HG02852 (cell line): Measurements from ENCODE around the gene C2orf92.
"Not testable (repeated sequence)": the region's sequence is repeated elsewhere in the genome, so short reads cannot be mapped to it uniquely, and the experiment has no call there.

ENCODE experiments used
- ATAC-seq: cut with Tn5 transposase; IDR thresholded peaks from one replicate; pipeline ENCODE4 v1.9.1; 2021; ENCODE audit warnings: mild to moderate bottlenecking, moderate library complexity; ENCODE audit not compliant: unreplicated experiment

The C2orf92 gene

DNA sequence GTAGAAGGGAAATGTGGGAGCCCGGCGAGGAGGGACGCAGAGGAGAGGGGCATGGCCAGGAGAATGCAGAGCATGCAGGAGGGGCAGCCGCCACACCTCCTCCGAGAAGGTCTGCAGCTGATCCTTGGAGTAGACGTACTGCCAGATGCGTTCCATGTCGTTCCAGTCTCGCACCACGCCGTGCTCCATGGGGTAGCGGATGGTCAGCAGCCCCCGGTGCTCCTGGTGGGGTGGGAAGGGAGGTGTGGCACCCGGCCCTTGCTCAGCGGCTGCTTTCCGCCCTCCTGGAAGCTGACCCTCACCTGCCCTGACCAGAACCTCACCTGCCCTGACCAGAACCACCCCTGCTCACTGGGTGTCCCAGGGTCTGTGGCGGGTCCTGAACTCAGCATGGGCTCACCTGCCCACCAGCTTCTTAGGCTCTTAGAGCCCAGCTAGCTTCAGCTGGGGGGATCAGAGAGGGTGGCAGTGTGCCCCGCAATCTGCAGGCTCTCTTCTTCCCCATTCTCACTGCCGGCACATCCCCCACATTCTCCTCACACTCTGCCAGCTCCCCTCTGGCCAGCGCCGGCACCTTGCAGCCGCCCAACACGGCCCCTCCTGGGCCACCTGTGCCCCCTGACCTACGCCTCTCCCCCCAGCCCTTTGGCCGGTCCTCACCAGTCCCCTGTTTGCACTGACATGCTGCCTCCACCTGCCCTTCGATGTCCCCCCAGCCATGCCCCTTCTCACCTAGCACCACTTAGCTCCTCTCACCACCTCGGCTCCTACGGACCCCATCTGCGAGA lies 10.1 kb upstream of the C2orf92 start:
- ATAC-seq = no peak

DNA sequence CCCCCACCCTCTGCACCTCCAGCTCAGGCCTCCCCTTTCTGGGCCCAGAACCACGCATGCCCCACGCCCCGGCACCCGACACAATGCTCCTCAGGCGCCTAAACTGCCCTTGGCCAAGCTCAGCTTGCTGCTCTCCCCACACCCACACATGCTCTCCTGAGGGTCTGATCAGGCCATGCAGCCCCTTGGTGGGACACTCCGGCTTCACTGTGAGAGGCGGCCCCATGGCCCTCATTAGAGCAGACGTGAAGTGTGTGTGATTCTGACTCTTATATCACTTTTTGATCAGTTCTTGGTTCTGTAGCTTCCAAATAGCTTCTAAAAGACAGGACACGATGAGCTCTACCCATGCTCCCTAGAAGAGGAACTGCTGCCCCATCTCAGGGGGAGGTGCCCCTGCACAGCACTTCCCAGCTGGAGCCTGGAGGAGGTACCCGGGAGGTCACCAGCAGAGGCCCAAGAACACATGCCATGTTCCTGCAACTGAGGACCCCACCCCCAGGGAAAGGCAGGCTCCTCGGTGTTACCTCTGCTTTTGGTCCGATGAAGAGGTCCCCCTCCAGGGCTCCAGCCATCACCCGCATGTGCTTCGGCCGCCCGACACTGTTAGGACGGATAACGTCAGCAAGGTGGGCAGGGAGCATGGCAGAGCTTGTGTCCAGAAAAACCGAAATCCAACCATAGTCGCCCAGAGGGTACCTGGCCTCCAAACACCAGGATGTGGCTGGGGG lies 9.3 kb upstream of the C2orf92 start:
- no peak for ATAC-seq

DNA sequence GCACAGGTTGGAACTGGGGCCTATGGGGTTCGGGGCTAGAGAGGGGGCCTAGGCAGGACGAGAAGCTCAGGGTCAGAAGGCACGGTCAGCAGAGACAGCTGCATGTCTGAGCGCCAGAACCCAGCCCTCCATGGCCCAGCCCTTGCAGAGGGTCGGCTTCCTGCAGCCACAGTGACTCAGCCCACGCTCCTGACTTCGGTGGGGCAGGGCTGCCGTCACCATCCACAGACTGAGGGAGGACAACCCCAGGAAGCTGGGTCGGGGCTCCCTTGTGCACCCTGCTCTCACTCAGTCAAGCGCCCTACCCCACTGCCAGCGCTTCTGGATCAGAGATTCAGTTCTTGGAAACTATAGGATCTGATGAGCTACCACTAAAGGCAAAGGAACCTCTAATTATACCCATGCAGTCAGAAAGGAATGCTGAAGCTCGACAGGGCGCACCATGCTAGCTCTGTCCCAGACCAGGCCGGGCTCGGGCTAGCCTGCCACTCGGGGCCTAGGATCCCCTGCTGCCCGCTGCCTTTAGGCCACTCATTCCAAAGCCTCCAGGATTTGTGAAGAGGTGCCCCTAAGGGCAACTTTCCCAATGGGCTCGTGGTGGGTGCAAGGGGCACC lies 8.6 kb upstream of the C2orf92 start:
- ATAC-seq = no peak

DNA sequence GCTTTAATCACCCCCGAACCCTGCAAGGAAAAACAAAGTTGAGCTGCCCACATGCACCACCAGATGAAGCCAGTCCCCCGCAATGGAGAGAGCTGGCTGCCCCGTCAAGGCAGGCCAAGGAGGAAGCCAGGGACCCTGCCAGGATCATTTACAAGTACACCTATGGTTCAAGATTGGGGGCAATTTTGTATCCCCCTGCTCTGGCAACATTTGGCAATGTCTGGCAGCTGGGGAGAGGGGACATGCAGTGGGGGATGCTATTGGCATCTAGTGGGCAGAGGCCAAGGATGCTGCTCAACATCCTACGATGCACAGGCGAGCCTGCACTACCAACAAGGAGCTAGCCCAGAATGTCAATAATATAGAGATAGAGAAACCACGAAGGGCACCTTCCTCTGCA lies 7.6 kb upstream of the C2orf92 start:
- ATAC-seq = no peak

DNA sequence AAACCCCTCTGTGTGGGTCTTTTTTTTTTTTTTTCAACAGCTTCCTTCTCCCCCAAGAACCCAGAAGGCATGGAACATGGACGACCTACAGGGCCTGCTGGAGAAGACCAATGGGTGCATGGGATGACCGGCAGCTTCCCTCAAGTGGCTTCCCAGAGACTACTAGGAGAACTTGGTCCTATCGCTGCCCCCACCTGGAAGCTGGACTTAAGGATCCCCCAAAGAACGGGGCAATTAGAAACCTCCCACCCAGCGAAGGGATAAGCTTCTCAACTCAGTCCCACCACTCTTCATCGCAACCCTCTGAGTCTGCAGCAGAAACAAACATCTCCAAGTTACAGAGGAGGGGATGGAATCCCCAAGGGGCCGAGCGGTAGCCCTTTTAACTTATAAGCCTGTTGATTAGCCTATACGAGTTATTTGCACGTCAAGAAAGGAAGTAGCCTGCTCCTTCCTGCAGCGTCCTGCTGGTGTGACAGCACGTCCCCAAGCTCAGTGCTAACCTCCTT lies 7.1 kb upstream of the C2orf92 start:
- ATAC-seq = no peak

DNA sequence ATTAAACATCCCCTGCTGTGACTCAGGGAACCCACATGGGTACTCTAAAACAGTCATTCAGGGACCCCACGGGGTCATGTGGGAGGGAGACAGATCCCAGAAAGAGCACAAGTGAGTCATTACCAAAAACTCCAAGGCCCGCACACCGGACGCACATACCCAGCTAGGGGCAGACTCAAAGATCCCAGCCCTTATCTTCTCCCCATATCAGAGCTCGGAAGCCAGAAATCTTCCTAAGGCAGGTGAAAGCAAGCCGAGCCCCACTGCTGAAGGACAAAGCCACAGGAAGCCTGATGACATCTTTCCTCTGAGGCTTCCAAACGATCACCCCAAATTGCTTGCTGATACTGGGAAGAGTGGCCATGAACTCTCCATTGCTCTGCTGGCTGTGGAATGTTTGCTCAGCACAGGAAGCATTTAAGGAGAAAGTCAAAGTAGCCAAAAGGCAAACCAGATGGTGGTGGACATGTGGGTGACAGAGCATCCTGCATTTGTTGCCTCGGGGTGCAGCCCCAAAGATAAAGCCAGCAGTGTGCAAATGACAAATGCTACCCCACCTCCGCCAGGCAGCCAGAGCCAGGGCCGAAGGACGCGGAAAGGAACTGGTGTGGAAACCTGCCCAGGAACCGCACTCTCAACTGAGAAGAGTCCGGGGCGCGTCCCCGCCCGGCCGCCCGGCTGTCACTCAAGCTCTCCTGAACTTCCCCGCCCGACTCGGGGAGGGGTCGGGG lies 6.5 kb upstream of the C2orf92 start:
- ATAC-seq = peak; percentile 39

DNA sequence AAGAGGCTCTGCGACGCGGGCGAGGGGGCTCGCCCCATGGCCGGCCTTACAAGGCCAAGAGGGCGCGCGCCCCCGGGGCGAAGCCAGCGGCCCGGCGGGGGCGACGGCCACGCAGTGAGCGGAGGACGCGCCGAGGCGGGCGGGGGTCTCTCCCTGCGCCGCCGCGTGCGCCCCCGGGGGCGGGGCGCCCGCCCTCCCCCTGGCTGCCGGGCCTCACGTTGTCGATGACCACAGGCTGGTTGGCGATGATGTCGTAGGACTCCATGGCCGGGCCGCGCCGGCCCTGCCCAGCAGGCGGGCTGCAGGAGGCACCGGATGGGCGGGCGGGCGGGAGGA lies 5.9 kb upstream of the C2orf92 start:
- ATAC-seq = no peak

DNA sequence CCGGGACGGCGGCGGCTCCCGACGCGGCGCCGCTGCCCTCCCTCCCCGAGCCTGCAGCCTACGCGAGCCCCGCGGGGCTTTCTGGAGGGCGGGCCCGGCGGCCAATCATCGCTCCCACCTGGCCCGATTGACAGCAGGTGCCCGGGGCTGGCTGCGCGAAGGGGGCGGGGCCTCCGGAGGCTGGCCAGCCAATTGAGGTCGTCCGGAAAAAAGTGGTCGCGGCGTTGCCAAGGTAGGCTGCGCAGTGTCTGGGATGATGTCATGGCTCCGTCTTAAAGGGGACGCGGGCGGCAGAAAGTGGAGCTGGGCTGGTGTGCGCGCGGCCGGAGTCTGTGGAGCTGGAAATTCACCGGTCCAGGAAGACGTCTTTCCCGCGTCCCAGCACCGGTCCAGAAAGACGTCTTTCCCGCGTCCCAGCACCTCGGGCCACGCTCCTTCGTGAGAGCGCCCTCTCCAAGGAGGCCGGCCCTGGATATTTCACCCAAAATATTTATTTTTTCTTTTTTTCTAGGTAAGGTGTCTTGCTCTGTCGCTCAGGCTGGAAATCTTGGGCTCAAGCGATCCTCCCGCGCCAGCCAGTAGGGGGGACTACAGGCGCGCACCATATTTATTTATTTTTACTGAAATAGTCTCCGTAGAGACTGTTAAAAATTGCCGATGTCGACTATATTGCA lies 5.4 kb upstream of the C2orf92 start, which contains the start of gene ACTR1B:
TSS of gene ACTR1B (minus strand) at position 83 of the 674 bp plus-strand sequence. CDS start 154 bp downstream, outside the sequence.
- ATAC-seq = peak; percentile 90

DNA sequence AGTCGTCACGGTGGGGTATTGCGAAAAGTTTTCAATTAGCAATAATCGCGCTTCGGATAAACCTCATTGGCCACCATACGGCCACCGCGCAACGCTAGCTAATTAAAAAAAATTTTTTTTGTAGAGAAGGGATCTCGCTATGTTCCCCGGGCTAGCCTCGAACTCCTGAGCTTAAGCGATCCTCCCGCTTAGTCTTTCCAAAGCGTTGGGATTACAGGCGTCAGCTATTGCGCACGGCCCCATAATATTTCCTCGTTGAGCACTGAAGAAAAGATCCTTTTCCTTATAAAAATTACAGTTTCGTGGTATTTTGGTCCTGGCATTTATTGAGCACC lies 4.9 kb upstream of the C2orf92 start:
- no peak for ATAC-seq

DNA sequence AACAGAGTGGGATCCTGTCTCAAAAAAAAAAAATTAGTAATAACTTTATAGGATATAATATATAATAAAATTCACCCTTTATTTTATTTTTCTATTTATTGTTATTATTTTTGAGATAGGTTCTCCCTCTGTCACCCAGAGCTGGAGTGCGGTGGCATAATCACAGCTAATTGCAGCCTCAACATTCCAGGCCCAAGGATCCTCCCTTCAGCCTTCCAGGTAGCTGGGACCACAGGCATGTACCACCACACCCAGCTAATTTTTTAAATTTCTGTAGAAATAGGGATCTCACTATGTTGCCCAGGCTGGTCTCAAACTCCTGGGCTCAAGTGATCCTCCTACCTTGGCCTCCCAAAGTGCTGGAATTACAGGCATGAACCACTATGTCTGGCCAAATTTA lies 958 bp downstream of the C2orf92 start:
- no peak for ATAC-seq

DNA sequence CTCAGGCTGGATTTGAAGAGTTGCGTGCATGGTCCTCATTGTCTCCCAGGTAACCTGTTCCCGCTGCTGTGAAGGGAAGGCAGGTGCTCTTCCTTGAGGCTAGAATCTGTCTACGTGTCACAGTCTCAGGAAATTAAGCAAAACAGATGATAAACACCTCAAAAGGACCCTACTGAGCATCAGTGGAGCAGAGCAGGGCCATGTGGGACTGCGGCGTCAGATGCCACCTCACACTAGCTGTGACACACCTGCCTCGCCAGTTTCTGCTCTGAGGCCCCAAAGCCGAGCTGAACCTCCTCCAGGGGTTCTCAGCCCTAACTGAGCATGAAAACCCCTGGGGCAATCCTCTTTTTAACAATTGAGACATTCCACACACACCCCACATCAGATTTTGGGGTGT lies 2.0 kb downstream of the C2orf92 start:
- ATAC-seq = no peak

DNA sequence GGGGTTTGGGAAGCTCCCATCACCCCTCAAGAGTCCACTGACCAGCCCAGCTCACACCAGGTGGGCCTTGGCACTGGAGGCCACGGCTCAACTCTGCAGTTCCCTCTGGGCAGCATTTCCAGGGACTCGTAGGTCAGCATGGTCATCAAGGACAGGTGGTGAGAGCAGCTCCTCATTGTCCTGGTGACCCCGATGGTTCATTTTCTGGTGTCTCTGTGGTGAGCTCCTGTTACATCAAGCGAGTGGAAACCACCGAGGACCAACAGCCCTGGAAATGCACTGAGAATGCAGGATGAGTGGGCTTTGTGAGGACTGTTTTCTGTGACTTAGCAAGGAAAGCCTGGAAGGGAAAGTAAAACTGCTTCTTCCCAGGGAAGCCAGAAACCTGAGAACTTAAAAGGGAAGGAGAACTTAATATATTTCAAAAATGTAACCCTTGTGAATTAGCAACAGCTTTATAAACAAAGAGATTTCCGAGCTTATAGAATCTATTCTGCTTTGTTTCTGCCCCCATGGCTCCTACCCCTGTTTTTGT lies 3.2 kb downstream of the C2orf92 start:
- ATAC-seq = not testable (repeated sequence)

DNA sequence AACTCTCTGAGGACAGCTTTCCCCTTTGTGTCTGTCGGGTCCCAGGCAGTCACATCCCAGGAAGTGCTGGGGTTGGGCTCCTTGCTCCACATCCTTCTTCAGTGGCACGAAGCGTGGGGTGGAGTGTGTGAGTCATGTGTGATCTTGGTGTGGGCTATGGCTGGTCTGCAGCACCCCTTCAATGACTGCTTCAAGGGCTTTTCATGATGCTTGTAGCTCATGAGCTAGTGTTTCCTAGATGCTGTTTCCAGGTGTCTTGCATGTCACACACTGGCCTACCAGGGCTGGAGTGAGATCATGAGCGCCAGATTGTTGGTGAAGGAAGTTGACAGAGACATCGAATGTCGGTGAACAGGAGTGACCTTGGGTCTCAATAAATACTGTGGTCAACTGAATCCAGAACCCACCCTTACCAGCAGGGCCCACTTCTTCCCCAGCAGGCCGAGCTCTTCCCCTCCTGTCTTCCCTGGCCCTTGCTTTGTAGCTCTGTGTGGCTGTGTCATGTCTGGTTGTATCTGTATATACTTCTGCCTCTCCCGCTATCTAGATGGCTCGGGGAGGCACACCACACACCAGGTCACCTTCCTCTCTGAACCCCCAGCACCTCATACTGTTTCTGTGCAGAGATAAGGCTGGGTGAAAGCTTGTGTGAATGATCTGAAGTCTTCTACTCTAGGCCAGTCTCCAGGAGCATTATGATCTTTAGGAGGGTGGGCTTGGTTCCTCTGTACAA lies 3.8 kb downstream of the C2orf92 start:
- ATAC-seq = no peak

DNA sequence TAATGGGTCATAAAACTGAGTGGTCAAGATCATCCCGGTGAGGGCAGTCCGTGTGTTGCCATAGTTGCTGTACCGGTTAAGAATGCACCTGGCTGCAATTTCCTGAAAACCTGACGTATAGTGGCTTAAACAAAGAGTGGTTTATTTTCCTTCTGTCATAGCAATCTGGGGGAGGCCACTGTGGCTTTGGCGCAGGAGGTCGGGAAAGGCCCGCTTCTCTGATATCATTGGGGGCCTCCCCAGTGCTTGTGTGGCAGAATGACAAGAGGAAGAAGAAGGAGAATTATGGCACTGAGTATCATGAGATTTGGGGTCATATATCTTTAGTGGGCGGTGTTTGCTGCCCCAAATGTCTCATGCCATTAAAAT lies 4.4 kb downstream of the C2orf92 start:
- ATAC-seq = no peak

DNA sequence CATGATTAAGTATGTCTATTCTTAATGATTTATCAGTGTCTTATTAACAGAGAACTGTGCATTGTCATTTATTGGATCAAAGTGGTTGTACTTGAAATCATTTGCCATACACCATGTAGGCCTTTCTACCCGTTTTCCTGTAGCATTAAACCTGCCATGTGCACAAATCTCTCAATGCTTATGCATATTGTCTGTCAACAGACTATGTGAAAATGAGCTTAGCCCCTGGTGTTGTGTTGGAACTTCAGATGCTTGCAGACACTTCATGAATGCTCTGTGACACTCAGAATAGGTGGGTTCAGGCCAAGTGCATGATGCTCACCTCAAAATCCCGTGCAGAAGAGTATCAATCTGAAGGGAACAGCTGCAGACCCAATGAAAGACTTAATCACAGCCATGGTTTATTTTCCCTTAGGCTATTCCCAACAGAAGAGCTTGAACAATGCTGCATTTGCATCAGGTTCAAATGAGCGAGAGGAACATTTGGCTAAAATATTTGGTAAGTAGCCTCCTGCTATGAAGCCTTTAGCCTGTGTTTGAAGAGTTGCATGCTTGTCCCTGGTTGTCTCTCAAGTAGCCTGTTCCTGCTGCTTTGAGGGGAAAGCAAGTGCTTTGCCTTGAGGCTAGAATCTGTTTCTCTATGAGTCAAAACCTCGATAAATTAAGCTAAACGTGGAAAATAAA lies 6.1 kb downstream of the C2orf92 start:
- ATAC-seq = no peak

DNA sequence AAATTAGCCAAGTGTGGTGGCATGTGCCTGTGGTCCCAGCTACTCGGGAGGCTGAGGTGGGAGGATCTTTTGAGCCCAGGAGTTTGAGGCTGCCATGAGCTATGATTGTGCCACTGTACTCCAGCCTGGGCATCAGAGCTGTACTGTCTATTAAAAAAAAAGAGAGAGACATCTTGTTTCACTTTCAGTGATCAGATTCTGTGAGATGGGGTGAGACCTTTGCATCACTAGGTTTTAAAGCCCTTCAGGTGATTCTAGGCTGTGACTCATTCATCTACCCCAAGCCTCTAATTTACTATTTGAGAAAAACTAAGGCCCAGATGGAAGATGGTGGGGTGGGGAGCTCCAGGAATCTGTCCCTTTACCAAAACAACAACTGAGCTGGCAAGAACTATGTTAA lies 7.1 kb downstream of the C2orf92 start:
- ATAC-seq = no peak

DNA sequence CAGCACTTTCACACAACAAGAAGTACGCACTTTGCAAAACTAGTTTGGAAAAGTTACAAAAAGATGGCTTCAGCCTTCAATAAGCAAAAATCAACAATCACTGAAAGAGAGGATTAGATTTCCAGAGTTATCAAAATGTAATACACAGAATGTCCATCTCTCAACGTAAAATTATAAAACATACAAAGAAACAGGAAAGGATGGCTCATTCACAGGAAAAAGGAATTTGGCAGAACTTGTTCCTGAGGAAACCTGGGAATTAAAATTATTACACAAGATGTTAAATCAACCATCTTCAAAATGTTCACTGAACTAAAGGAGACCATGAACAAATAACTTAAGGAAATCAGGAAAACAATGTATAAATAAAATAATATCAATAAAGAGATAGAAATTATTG lies 8.0 kb downstream of the C2orf92 start:
- no peak for ATAC-seq

DNA sequence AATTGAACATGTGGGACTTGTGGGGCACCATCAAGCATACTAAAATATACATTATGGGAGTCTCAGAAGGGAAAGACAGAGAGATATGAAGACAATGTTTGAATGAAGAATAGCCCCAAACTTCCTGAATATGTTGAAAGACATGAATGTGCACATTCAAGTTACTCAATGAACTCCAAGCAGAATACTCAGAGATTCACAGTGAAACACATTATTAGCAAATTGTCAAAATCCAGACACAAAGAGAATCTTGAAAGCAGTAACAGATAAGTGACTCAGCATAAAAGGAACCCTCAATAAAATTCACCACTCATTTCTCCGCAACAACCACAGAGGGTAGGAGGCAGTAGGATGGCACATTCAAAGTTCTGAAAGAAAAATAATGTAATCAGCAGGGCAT lies 8.8 kb downstream of the C2orf92 start:
- ATAC-seq = no peak

DNA sequence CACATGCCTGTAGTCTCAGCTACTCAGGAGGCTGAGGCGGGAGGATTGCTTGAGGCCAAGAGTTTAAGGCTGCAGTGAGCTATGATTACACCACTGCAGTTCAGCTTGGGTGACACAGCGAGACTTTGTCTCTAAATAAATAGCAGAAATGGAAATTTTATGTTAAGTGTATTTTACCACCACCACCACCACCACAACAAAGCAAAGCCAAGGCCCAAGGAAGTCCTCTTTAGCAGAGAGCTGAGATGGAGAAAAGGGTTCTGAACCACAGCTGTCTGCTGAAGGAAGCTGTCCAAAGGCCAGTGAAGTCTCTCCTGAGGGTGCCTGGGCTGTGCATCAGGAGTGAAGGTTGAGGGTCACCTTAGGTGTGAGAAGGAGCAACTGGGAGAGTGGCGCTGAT lies 17.7 kb downstream of the C2orf92 start:
- not testable (repeated sequence) for ATAC-seq
